Mesenchymal stem cell (in vitro differentiated cells and primary cell): ENCODE data around the gene ZKSCAN5.
"Not testable (repeated sequence)": the region's sequence is repeated elsewhere in the genome, so short reads cannot be mapped to it uniquely, and the experiment has no call there.

Source experiments
- DNase-seq: peaks from one replicate; pipeline ENCODE4 v3.0.0-alpha.2; 2013
- H2AFZ ChIP-seq: one replicate; pipeline ENCODE4 v1.6.1; 2013; ENCODE audit warnings: low read depth, mild to moderate bottlenecking, control low read depth, inconsistent platforms, low read length, moderate library complexity
- H2AK5ac ChIP-seq: 2 replicates; pipeline ENCODE4 v1.6.1; 2013; ENCODE audit warnings: low read length, moderate library complexity, mild to moderate bottlenecking, inconsistent platforms; ENCODE audit not compliant: severe bottlenecking
- H2BK120ac ChIP-seq: one replicate; pipeline ENCODE4 v1.6.1; 2013; ENCODE audit warnings: low read depth, mild to moderate bottlenecking, inconsistent platforms, low read length, moderate library complexity
- H2BK12ac ChIP-seq, 2 experiments: one replicate each; pipeline ENCODE4 v1.6.1; 2013; ENCODE audit warnings: inconsistent platforms in 2 of 2, low read length in 2 of 2, mild to moderate bottlenecking in 2 of 2, moderate library complexity in 2 of 2, control low read depth in 1 of 2
- H2BK15ac ChIP-seq: one replicate; pipeline ENCODE4 v1.6.1; 2013; ENCODE audit warnings: mild to moderate bottlenecking, low read depth, inconsistent platforms; ENCODE audit not compliant: poor library complexity, severe bottlenecking
- H2BK5ac ChIP-seq: 2 replicates; pipeline ENCODE4 v1.6.1; 2013; ENCODE audit warnings: low read depth, mild to moderate bottlenecking, low read length, control low read depth, inconsistent platforms; ENCODE audit not compliant: poor library complexity, severe bottlenecking
- H3K14ac ChIP-seq, 2 experiments: one replicate each; pipeline ENCODE4 v1.6.1; 2013; ENCODE audit warnings: inconsistent platforms in 2 of 2, low read length in 2 of 2, control low read depth in 1 of 2, mild to moderate bottlenecking in 1 of 2, moderate library complexity in 1 of 2
- H3K18ac ChIP-seq, 2 experiments: one replicate each; pipeline ENCODE4 v1.6.1; 2013; ENCODE audit warnings: inconsistent platforms in 2 of 2, low read length in 2 of 2, control low read depth in 1 of 2, low read depth in 1 of 2, mild to moderate bottlenecking in 1 of 2
- H3K23ac ChIP-seq, 2 experiments: one replicate each; pipeline ENCODE4 v1.6.1; 2013; ENCODE audit warnings: inconsistent platforms in 2 of 2, low read length in 2 of 2, mild to moderate bottlenecking in 2 of 2, moderate library complexity in 2 of 2, control low read depth in 1 of 2
- H3K27ac ChIP-seq: 2 replicates; pipeline ENCODE4 v1.5.1; 2013; ENCODE audit warnings: mild to moderate bottlenecking, moderate library complexity, low read length, control low read depth, inconsistent platforms; ENCODE audit not compliant: poor library complexity, severe bottlenecking
- H3K27me3 ChIP-seq, 2 experiments: 2 replicates each; pipeline versions ENCODE4 v1.6.1 to v1.7.0; 2013; ENCODE audit warnings: low read length in 2 of 2, mild to moderate bottlenecking in 2 of 2, moderate library complexity in 2 of 2, control low read depth in 1 of 2, inconsistent platforms in 1 of 2; ENCODE audit not compliant: control insufficient read depth in 1 of 2, insufficient read depth in 1 of 2
- H3K36me3 ChIP-seq, 2 experiments: 2 replicates each; pipeline versions ENCODE4 v1.6.1 to v1.7.0; 2013; ENCODE audit warnings: low read length in 2 of 2, control low read depth in 1 of 2, inconsistent platforms in 1 of 2, low read depth in 1 of 2, mild to moderate bottlenecking in 1 of 2; ENCODE audit not compliant: insufficient read depth in 2 of 2, control insufficient read depth in 1 of 2
- H3K4ac ChIP-seq, 2 experiments: one replicate each; pipeline ENCODE4 v1.6.1; 2013; ENCODE audit warnings: inconsistent platforms in 2 of 2, low read length in 2 of 2, mild to moderate bottlenecking in 2 of 2, moderate library complexity in 2 of 2, control low read depth in 1 of 2, low read depth in 1 of 2
- H3K4me1 ChIP-seq: 2 replicates; pipeline ENCODE4 v1.6.1; 2013; ENCODE audit warnings: low read depth, low read length, control low read depth; ENCODE audit not compliant: control insufficient read depth, insufficient read depth
- H3K4me2 ChIP-seq: 2 replicates; pipeline ENCODE4 v1.6.1; 2013; ENCODE audit warnings: low read length, mild to moderate bottlenecking, inconsistent platforms; ENCODE audit not compliant: poor library complexity, severe bottlenecking
- H3K4me3 ChIP-seq, 2 experiments: 2 replicates each; pipeline versions ENCODE4 v1.5.1 to v1.7.0; 2013; ENCODE audit warnings: low read length in 2 of 2, mild to moderate bottlenecking in 2 of 2, control low read depth in 1 of 2, low read depth in 1 of 2; ENCODE audit not compliant: insufficient read depth in 1 of 2
- H3K79me1 ChIP-seq: replicated peaks from 2 replicates; pipeline ENCODE4 v1.6.1; 2013; ENCODE audit warnings: mild to moderate bottlenecking, control low read depth, low read length, inconsistent platforms; ENCODE audit not compliant: poor library complexity, severe bottlenecking
- H3K9ac ChIP-seq: 2 replicates; pipeline ENCODE4 v1.7.0; 2013; ENCODE audit warnings: mild to moderate bottlenecking, low read length, moderate library complexity
- H3K9me3 ChIP-seq: 2 replicates; pipeline ENCODE4 v1.7.0; 2013; ENCODE audit warnings: mild to moderate bottlenecking, low read length; ENCODE audit not compliant: control insufficient read depth
- H4K8ac ChIP-seq: one replicate; pipeline ENCODE4 v1.6.1; 2013; ENCODE audit warnings: inconsistent platforms, mild to moderate bottlenecking, low read length, moderate library complexity
- H4K91ac ChIP-seq: one replicate; pipeline ENCODE4 v1.6.1; 2013; ENCODE audit warnings: mild to moderate bottlenecking, low read length, inconsistent platforms
- WGBS: methylation state at CpG from one replicate; pipeline ENCODE4 v1.1.7; 2013; ENCODE audit warnings: mixed read lengths; 5-methylcytosine and 5-hydroxymethylcytosine counted together

Gene ZKSCAN5

DNA sequence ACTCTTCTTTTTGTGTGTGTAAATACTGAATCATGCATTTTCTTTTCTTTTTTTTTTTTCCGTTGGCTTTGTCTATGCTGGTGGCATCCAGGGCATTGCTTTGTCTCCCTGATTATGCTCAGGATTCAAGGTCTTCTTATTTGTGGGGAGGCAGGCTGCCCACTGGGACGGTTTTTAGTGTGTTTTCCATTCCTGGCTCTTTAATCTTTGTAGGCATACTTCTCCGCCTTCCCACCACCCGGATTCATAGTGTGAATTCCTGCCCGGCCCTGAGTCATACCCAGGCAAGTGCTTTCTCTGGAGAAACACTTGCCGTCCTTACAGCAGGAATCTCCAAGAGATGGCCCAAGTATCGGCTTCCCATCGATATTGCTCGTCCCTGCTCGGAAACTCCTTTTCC lies 59.2 kb downstream of the ZKSCAN5 start:
- Histone ChIP-seq H2BK12ac (no peak overlapping the region), H3K9me3 (no peaks in the 10 kb centered on the region), H3K14ac (no peak overlapping the region), H3K4ac (no peak overlapping the region), H3K4me2 (peak overlapping the region; percentile 29), H3K27ac (peak overlapping the region; percentile 96), H2BK5ac (peak overlapping the region; percentile 86), H3K18ac (no peak overlapping the region), H3K23ac (no peak overlapping the region), H3K4me3 (peak overlapping the region in 1 of 2 experiments; percentile 38), H3K79me1 (peaks cover 5% of the 10 kb centered on the region), H4K91ac (no peak overlapping the region), H3K27me3 (no peaks in the 10 kb centered on the region), H3K36me3 (peaks cover 22 to 69% of the 10 kb centered on the region in 2 experiments), H2BK15ac (no peak overlapping the region), H2BK120ac (no peak overlapping the region), H3K4me1 (peaks cover 14% of the 10 kb centered on the region), H3K9ac (peak overlapping the region; percentile 56), H2AFZ (no peak overlapping the region), H2AK5ac (no peak overlapping the region), H4K8ac (no peak overlapping the region)
- WGBS = 12% methylated on average over 10 of the region's 10 CpGs
- peak; percentile 86 for DNase-seq

DNA sequence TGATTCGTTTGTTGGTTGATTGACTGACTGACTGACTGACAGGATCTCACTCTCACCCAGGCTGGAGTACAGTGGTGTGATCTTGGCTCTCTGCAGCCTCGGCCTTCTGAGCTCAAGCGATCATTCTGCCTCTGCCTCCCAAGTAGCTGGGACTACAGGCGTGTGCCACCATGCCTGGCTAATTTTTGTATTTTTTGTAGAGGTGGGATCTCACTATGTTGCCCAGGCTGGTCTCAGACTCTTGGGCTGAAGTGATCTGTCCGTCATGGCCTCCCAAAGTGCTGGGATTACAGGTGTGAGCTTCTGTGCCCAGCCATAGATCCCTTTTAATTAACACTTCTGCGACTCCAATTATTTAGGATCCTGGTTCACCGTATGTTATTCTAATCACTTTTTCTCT lies 64.3 kb downstream of the ZKSCAN5 start:
- H4K8ac ChIP-seq, H2BK15ac ChIP-seq, H3K4me2 ChIP-seq, H3K23ac ChIP-seq, H3K4me1 ChIP-seq, H3K4me3 ChIP-seq, H2AFZ ChIP-seq, H3K9ac ChIP-seq, H3K4ac ChIP-seq, H2BK5ac ChIP-seq, H3K9me3 ChIP-seq, H2AK5ac ChIP-seq, H3K27ac ChIP-seq, H2BK12ac ChIP-seq, H4K91ac ChIP-seq, H3K14ac ChIP-seq, H3K27me3 ChIP-seq, H2BK120ac ChIP-seq, DNase-seq, H3K18ac ChIP-seq: not testable (repeated sequence)
- peaks cover 13% of the 10 kb centered on the region for H3K79me1 ChIP-seq
- peaks cover 14 to 89% of the 10 kb centered on the region in 2 experiments for H3K36me3 ChIP-seq
- 100% methylated on average over 5 of the region's 7 CpGs for WGBS

DNA sequence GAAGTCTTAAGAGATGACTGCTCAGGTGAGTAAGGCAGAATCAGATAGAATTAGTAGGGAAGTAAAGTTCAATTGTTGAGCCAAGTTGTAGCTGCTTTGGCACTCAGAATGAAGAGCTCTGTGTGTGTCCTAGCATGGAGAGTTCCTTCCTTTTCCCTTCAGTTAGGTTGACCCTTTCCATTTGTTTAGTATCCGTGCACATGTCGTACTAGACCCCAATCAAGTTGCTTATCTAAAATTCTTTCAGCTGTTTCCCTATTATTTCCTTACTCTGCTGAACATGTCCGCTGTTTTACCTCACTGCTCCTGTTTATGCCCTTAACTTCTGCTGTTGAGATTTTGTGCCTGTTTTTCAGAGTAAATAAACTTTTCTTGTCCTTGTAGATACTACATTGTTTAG lies 67.3 kb downstream of the ZKSCAN5 start:
- Histone ChIP-seq H3K23ac (no peak overlapping the region), H3K4me1 (no peaks in the 10 kb centered on the region), H3K4me3 (no peak overlapping the region), H2BK120ac (no peak overlapping the region), H4K8ac (no peak overlapping the region), H3K79me1 (peaks cover 12% of the 10 kb centered on the region), H3K27me3 (no peaks in the 10 kb centered on the region), H3K14ac (no peak overlapping the region), H2BK15ac (no peak overlapping the region), H3K4me2 (no peak overlapping the region), H3K4ac (no peak overlapping the region), H2BK12ac (no peak overlapping the region), H4K91ac (no peak overlapping the region), H3K18ac (no peak overlapping the region), H3K9ac (no peak overlapping the region), H3K36me3 (peaks cover 12 to 75% of the 10 kb centered on the region in 2 experiments), H2AK5ac (no peak overlapping the region), H3K27ac (no peak overlapping the region), H2AFZ (no peak overlapping the region), H3K9me3 (no peaks in the 10 kb centered on the region), H2BK5ac (no peak overlapping the region)
- 96% methylated on average over 2 of the region's 3 CpGs for WGBS
- DNase-seq = no peak

DNA sequence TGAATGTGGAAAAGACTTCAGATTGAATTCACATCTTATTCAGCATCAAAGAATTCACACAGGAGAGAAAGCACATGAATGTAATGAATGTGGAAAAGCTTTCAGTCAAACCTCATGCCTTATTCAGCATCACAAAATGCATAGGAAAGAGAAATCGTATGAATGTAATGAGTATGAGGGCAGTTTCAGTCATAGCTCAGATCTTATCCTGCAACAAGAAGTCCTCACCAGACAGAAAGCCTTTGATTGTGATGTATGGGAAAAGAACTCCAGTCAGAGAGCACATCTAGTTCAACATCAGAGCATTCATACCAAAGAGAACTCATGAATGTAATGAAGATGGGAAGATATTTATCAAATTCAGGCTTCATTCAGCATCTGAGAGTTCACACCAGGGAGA lies 68.8 kb downstream of the ZKSCAN5 start:
- Histone ChIP-seq H4K91ac (no peak overlapping the region), H3K14ac (no peak overlapping the region), H2BK120ac (no peak overlapping the region), H4K8ac (no peak overlapping the region), H3K27me3 (no peaks in the 10 kb centered on the region), H3K4ac (no peak overlapping the region), H3K4me1 (no peaks in the 10 kb centered on the region), H2AK5ac (no peak overlapping the region), H3K79me1 (peaks cover 13% of the 10 kb centered on the region), H3K18ac (no peak overlapping the region), H3K4me3 (no peak overlapping the region), H3K9ac (no peak overlapping the region), H2AFZ (no peak overlapping the region), H3K4me2 (no peak overlapping the region), H3K27ac (no peak overlapping the region), H3K9me3 (no peaks in the 10 kb centered on the region), H2BK5ac (no peak overlapping the region), H3K23ac (no peak overlapping the region), H2BK12ac (no peak overlapping the region), H3K36me3 (peaks cover 9 to 71% of the 10 kb centered on the region in 2 experiments), H2BK15ac (no peak overlapping the region)
- DNase-seq = no peak
- WGBS = no CpG with 5 or more reads among the region's 1 CpG
